ENCODE measurements around the gene ZNF888. TPM values are rescaled to one million over a fixed set of nuclear protein-coding genes. Genes with fewer than 3 reads are reported as not detected.

ZNF888 gene
- total and polyA plus RNA-seq, 9 of the 15 experiments (the other 6 are each of a cell fraction or from before 2014, with no cell fraction given) = 1.6 to 13.3 (median 9.9) TPM

DNA sequence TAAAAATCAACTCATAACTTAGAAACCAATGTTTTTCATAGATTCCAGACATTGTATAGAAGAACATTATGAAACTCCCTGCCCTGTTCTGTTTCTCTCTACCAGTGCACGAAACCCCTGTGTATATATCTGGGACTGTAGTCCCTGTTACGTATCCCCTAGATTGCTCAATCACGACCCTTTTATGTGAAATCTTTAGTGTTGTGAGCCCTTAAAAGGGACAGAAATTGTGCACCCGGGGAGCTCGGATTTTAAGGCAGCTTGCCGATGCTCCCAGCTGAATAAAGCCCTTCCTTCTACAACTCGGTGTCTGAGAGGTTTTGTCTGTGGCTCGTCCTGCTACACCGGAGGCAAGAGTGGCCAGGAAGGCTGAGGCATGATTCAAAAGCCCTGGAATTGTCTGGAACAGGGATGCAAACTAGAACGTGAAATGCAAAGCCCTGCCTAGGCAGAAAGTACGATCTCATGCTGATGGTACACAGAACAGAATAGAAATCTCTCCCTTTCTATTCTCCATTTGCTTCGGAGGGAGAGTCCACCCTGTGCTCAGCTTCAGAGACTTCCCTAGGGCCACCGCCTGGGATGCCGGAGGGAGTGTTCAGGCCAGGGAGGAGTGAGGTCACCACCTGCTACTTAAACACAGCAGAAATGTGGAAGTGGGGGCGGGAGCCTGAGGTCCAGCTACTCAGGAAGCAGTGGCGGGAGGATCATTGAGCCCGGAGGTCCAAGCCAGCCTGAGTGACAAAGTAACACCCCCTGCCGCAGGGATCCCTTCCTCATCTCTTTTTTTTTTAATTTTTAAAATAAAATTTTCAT lies 758 bp upstream of the ZNF888 start (continued):
- TF ChIP-seq CEBPG (CRISPR knock-in tag; IDR thresholded peaks at IDR 0.05) (peak; percentile 82), CEBPG (tag; conservative IDR thresholded peaks at IDR 0.05 in 1 of 2, IDR thresholded peaks at IDR 0.05 in 1 of 2) (peak; percentile 85), EGR1 (conservative IDR thresholded peaks at IDR 0.05) (peak; percentile 76), SAP30 (IDR thresholded peaks at IDR 0.05; ENCODE audit: borderline replicate concordance, insufficient read depth, low read depth, low read length, poor library complexity, severe bottlenecking) (no peak), RAD51 (IDR thresholded peaks at IDR 0.05; ENCODE audit: borderline replicate concordance, low read depth) (no peak), POLR2H (tag; IDR thresholded peaks at IDR 0.05; ENCODE audit: low read depth) (no peak), JUN (IDR thresholded peaks at IDR 0.05; ENCODE audit: borderline replicate concordance, low read depth, low read length) (0 out of 2 replicates have a peak, but pooled peaks have one; percentile 55), JUN (CRISPR knock-in tag; IDR thresholded peaks at IDR 0.05; ENCODE audit: borderline replicate concordance) (no peak), ETV1 (tag; conservative IDR thresholded peaks at IDR 0.05; ENCODE audit: low read depth) (peak; percentile 47; the same call in 1 of the 2 replicates), ATF7 (IDR thresholded peaks at IDR 0.05) (peak; percentile 88), POLR2A (conservative IDR thresholded peaks at IDR 0.05) (peak; percentile 47; the same call in 1 of the 2 replicates), TBL1XR1 (IDR thresholded peaks at IDR 0.05; ENCODE audit: low read length in 2 of 2) (0 out of 4 replicates have a peak, but pooled peaks of 1 of the 2 experiments have one; percentile 13), KLF16 (IDR thresholded peaks at IDR 0.05) (no peak; the same call in 1 of the 2 replicates), RAD21 (CRISPR knock-in tag; conservative IDR thresholded peaks at IDR 0.05 in 1 of 2, IDR thresholded peaks at IDR 0.05 in 1 of 2) (peak in 1 of 2 experiments; percentile 12; a peak in 1 of 4 replicates), SPI1 (IDR thresholded peaks at IDR 0.05; ENCODE audit: borderline replicate concordance, low read depth, low read length) (peak; percentile 90), TEAD1 (CRISPR knock-in tag; IDR thresholded peaks at IDR 0.05) (no peak), MAZ (CRISPR knock-in tag; conservative IDR thresholded peaks at IDR 0.05 in 1 of 2, IDR thresholded peaks at IDR 0.05 in 1 of 2) (peak in 1 of 2 experiments; percentile 62; a peak in 3 of 4 replicates), ZNF766 (CRISPR knock-in tag; conservative IDR thresholded peaks at IDR 0.05) (0 out of 2 replicates have a peak, but pooled peaks have one; percentile 40), ZNF696 (CRISPR knock-in tag; conservative IDR thresholded peaks at IDR 0.05) (no peak), ETV5 (CRISPR knock-in tag; IDR thresholded peaks at IDR 0.05; ENCODE audit: low read depth) (peak; percentile 28; the same call in 1 of the 2 replicates), MBD2 (IDR thresholded peaks at IDR 0.05; ENCODE audit: borderline replicate concordance, low read depth) (no peak)
- TF ChIP-seq, protein P1, sequence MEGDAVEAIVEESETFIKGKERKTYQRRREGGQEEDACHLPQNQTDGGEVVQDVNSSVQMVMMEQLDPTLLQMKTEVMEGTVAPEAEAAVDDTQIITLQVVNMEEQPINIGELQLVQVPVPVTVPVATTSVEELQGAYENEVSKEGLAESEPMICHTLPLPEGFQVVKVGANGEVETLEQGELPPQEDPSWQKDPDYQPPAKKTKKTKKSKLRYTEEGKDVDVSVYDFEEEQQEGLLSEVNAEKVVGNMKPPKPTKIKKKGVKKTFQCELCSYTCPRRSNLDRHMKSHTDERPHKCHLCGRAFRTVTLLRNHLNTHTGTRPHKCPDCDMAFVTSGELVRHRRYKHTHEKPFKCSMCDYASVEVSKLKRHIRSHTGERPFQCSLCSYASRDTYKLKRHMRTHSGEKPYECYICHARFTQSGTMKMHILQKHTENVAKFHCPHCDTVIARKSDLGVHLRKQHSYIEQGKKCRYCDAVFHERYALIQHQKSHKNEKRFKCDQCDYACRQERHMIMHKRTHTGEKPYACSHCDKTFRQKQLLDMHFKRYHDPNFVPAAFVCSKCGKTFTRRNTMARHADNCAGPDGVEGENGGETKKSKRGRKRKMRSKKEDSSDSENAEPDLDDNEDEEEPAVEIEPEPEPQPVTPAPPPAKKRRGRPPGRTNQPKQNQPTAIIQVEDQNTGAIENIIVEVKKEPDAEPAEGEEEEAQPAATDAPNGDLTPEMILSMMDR (IDR thresholded peaks at IDR 0.05 in 2 of 3, conservative IDR thresholded peaks at IDR 0.05 in 1 of 3; ENCODE audit: insufficient read depth in 2 of 3, low read depth in 1 of 3, low read length in 3 of 3) = 0 out of 6 replicates have a peak, but pooled peaks of 1 of the 3 experiments have one; percentile 1
- TF ChIP-seq, protein P2, sequence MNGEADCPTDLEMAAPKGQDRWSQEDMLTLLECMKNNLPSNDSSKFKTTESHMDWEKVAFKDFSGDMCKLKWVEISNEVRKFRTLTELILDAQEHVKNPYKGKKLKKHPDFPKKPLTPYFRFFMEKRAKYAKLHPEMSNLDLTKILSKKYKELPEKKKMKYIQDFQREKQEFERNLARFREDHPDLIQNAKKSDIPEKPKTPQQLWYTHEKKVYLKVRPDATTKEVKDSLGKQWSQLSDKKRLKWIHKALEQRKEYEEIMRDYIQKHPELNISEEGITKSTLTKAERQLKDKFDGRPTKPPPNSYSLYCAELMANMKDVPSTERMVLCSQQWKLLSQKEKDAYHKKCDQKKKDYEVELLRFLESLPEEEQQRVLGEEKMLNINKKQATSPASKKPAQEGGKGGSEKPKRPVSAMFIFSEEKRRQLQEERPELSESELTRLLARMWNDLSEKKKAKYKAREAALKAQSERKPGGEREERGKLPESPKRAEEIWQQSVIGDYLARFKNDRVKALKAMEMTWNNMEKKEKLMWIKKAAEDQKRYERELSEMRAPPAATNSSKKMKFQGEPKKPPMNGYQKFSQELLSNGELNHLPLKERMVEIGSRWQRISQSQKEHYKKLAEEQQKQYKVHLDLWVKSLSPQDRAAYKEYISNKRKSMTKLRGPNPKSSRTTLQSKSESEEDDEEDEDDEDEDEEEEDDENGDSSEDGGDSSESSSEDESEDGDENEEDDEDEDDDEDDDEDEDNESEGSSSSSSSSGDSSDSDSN (IDR thresholded peaks at IDR 0.05; ENCODE audit: borderline replicate concordance in 1 of 2, low read depth in 2 of 2, low read length in 2 of 2) = peak in 1 of 2 experiments; percentile 60; a peak in 1 of 4 replicates
